ENCODE data around the gene CDH26.
"Not testable (repeated sequence)": the region's sequence is repeated elsewhere in the genome, so short reads cannot be mapped to it uniquely, and the experiment has no call there.

The CDH26 gene

DNA sequence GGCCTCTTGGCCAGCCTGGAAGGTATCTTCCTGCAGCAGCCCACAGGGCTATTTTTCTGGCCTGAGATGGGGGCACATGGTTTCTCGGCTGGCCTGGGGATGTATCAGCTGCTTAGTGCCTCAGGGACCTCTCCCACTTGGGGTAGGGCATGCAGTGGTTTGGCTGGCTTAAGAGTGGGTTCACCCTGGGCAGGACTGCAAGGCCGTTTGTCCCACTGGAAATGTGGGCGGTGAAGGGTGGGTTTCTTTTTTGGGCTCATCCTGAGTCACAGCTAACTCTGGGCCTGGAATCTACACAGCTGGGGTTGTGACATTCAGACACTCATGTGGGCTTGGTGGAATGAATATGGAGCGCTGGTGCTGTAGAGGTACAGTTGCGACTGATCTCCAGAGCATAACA lies 62.0 kb downstream of the CDH26 start:
- DNase-seq, result no peak

- DNase-seq, result no peak
Observed at GRCh38 chr20:60021104-60021503, 62.9 kb downstream of the CDH26 start.

DNA sequence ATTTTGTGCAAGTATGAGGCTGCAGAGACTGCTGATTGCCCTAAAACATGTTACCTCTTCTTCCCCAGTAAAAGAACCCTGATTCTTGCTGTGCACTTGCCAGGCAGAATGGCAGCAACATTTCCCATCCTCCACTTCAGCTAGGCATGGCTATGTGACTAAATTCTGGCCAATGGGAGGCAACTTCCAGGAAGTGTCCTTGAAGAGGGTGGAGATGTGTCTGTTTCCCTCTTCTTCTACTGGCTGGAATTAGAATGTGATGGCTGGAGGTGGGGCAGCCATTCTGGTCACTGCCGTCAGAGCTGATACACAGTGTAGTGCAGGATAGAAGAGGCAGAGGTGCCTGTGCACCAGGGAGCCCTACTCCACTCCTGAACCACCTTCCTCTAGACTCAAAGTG lies 64.6 kb downstream of the CDH26 start:
- no peak for DNase-seq

DNA sequence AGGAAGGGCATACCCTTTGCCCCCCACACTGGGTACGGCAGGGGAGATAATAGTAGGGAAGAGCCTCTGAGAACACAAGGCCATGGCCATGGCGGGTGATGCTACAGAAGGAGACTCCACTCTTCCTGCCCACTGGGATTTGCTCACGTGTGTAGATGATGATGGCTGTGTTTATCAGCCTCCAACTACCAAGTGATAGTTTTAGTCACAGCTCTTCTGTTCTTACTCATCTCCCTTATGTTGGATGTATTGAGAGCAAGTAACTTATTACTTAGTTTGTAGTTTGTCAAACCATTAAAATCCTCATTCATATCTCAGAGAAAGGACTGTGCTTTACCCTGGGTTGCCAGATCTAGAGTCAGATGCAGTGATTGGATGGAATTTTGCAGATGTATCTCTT lies 66.0 kb downstream of the CDH26 start:
- DNase-seq, result no peak

DNA sequence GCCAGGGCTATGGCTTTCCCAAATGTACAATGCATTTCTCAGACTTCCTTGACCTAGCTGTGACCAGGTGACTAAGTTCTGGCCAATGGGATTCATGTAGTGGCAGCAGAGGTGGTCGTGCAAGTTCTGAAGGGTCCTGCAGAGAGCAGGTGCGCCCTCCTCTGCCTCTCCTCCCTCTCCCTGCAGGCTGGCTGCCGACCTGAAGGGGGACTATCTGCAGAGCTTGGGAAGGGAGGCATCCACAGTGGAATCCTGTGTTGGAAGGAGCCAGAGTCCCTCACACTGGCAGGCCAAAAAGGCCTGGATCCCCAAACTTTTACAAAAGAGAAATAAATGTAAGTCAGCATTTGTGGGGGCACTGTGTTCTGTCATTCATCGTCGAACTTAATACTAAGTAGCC lies 66.6 kb downstream of the CDH26 start:
- DNase-seq, result no peak

DNA sequence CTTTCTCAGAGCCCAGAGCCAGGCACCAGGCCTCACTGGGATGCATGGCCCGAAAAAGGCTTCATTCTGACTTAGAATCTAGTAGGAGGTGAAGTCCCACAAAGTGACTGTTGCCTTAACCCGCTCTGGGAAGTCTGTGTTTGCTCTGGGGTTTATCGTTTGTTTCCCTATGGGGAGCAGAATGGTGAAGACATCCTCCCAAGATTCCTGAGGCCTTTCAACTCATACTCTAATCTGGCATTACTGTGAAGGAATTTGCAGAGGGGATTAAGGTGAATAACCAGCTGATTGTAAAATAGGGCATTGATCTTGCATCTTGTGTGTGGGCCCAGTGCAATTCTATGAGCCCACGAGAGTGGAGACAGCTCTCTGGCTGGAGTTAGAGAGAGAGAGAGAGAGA lies 67.8 kb downstream of the CDH26 start:
- no peak for DNase-seq

DNA sequence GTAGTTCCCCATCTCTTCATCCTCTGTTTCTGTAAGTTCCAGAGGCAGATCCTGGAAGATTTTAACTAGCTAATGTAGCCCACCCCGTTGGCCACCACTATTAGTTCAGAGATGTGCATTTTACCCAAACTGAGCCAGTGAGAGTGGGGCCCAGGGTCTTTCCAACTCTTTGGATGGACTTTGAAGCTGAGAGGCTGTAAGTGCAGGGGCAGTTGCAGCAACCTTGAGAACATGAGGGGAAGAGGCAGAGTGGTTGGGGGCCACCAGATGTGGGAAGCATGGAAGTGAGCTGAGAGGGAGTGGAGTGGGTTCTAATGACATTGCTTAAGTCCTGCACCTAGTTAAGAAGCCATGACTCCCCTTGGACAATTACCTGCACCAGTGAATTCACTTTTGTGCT lies 72.2 kb downstream of the CDH26 start:
- no peak for DNase-seq

GRCh38 chr20:60031107-60031506 lies 72.9 kb downstream of the CDH26 start:
- no peak for DNase-seq

DNA sequence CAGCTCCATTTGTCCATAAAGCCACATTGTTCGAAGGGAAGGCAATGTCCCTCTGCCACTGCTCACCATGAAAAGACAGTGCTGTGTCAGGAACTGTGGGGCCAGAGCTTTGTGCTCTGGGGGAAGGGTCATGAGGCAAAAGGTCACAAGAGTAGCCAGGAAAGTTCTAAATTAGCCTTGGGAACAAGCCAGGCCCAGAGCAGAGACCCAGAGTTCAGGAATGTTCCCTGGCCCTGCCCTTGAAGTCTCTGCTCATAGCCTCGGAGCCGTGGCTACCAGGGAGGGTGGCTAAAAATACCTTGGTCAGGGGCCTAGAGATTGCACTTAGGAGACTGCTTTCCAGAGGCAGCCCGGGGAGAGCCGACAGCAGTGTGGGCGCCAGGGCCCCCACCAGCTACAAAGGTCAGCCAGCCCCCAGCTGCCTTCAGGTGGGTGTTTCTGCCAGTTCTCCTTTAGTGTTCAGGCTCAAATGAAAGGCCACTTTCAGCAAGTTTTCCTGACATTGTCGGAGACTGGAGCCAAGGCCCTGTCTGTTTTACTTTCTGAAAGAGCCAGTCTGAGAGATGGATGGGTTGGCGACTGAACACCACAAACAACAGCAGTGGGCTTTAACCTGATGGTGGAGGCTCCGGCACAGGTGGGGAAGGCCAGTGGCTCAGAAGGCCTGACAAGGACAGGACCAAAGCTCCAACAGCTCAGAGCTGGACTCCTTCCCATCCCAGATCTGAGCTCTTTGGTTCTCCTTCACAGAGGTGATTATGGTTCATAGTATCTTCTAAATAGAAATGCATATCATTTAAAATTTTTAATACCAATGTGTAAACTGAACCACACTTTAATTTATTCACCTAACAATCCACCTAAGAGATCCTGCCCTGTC lies 76.2 kb downstream of the CDH26 start:
- DNase-seq, result no peak

DNA sequence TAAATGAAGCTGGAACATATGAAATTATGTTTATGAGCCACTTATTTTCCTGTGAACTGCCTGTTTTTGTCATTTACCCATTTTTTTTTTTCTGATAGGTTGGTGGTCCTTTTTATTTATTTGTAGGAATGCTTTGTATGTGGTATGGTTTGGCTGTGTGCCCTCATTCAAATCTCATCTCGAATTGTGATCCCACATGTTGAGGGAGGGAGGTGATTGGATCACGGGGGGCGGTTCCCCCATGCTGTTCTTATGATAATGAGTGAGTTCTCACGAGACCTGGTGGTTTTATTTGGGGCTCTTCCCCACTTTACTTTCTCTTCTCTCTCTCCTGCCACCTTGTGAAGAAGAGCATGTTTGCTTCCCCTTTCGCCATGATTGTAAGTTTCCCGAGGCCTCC lies 77.3 kb downstream of the CDH26 start:
- DNase-seq, result no peak

GRCh38 chr20:60036346-60036745 lies 78.1 kb downstream of the CDH26 start:
- DNase-seq, result no peak

GRCh38 chr20:60036746-60037499 lies 78.7 kb downstream of the CDH26 start:
- peak; percentile 81 for DNase-seq

DNA sequence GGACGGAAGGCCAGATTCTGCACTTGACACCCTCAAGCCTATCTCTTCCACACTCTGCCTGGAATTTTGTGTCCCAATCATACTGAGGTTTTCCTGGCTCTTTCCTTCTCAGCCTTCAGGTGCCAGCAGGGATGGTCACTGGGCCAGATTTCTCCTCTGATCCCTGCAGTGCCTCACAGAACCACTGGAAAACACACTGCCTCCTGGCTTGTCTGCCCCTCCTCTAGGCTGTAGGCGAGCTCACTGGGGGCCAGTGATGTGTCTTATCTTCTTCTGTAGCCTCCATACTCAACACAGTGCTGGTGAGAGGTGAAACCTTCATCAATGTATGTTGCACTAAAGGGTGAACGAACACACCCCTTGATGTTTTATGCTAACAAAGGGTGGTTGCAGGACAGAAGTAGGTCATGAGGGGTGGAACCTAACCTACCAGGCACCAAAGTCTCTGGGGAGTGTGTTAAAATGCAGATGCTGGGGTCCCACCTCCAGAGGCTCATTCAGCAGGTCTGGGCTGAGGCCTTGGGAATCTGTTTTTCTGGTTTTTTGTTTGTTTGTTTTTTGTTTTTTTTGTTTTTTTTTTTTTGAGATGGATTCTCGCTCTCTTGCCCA lies 80.3 kb downstream of the CDH26 start:
- DNase-seq, result no peak

- no peak for DNase-seq
Observed at GRCh38 chr20:60039526-60039925, 81.3 kb downstream of the CDH26 start.

DNA sequence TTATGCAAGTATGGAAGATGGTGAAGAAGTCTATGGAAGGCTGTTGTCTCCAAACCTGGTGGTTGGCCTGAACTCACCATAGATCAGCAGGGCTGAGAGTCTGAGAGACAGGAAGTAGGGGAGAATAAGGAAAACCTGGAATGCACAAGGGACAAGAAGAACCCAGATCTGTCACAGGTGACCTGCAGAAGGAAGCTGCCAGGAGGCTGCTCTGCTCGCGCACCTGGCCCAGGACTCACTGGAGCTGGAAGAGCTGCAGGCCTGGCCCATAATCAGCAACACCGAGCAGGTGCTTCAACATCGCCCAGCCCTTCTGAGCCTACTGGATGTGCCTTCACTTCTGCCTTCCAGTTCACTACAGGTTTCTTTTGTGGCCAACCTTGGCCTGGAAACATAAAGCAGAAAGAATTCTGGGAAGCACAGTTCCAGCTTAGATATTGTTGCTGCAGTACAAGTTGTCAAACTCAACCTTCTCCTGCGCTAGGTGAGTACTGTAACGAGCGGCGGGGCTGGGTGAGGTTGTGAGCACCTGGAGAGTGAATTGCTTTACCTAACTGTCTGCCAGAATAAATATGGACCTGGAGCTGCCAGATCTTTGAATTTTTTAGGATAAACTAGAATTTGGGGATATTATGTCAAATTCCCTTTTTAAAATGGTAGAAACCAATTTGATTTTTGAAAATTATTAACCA lies 82.4 kb downstream of the CDH26 start:
- peak; percentile 24 for DNase-seq

GRCh38 chr20:60041436-60042165 lies 83.4 kb downstream of the CDH26 start:
- DNase-seq, result not testable (repeated sequence)

DNA sequence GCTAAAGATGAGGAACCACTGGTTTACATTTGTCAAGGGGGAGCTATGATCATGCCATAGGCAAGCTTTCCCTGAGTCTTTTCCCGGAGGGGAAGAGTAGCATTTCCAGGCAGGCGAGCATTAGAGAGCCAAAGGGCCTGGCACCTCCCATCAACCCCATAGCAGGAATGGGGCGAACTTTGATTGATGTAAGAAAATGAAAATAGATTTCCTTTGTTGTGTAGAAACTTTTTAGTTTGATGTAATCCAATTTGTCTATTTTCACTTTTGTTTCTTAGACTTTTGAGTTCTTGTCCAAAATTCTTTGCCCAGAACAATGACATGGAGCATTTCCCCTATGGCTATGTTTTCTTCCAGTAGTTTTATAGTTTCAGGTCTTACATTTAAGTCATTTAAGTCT lies 85.2 kb downstream of the CDH26 start:
- DNase-seq, result no peak

DNA sequence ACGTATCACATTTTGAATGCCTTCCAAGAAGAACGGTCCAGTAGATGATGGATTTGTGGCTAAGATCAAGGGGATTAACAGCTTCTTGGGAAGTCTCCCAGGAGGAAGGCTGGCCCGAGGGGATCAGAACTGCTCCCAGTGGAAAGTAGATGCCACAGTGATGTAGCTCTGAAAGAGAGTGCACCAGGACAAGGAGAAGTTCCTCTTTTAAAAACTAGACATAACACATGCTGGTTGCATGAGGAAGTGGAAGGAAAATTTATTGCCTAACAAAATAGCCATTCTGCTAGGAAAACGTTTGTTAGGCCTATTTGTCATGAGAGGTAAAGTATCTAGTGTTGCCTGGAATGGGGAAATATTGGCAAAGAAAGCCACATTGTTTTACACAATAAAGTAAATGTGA lies 87.8 kb downstream of the CDH26 start:
- no peak for DNase-seq

DNA sequence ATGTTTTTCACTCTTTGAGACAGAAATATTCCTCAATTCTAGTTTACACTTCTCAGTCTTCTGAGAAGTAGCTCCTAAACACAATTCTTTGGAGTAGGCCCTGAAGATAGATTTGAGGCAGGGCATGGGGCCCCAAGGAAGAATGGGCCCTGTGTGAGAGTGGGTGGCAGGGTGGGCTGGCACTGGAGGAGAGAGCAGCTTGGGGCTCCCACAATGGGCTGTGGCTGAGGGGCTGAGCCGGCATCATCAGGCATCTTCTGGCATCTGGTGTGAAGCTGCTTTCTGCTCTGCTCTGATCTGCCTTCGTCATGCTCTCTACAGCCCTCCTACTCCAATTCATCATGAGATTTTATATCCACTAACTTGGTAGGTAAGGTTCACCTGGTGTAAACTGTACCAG lies 88.2 kb downstream of the CDH26 start:
- DNase-seq, result no peak

GRCh38 chr20:60046860-60047259 lies 88.6 kb downstream of the CDH26 start:
- no peak for DNase-seq

- DNase-seq, result peak; percentile 82
Observed at GRCh38 chr20:60048634-60049521, 90.7 kb downstream of the CDH26 start.

Measured in NCI-H146 (cell line).